Measurements from ENCODE around the gene KIF2A.

DNA sequence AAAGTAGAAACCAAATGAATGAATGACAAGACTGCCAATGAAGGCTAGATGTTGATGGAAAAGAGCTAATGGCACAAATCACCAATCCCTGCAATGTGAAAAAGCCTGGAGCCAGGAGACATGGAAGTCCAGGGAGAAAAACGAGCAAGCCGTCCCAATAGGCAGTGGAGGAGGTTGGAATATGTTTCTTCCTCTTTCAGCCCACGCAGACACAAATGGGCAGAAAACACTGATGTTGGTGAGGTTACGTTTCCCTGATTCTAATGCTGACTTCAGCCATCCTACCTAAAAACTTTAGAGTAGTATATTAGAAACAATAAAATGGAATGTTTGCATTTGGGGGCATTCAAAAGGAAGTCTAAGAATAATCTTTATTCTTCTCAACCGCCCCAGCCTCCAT lies 23.9 kb upstream of the KIF2A start:
- TF ChIP-seq, protein P1, sequence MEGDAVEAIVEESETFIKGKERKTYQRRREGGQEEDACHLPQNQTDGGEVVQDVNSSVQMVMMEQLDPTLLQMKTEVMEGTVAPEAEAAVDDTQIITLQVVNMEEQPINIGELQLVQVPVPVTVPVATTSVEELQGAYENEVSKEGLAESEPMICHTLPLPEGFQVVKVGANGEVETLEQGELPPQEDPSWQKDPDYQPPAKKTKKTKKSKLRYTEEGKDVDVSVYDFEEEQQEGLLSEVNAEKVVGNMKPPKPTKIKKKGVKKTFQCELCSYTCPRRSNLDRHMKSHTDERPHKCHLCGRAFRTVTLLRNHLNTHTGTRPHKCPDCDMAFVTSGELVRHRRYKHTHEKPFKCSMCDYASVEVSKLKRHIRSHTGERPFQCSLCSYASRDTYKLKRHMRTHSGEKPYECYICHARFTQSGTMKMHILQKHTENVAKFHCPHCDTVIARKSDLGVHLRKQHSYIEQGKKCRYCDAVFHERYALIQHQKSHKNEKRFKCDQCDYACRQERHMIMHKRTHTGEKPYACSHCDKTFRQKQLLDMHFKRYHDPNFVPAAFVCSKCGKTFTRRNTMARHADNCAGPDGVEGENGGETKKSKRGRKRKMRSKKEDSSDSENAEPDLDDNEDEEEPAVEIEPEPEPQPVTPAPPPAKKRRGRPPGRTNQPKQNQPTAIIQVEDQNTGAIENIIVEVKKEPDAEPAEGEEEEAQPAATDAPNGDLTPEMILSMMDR (IDR thresholded peaks at IDR 0.05 in 2 of 3, conservative IDR thresholded peaks at IDR 0.05 in 1 of 3; ENCODE audit: borderline replicate concordance in 1 of 3, insufficient read depth in 1 of 3, low read depth in 2 of 3, low read length in 2 of 3): no peak
- TF ChIP-seq YY1 (IDR thresholded peaks at IDR 0.05; ENCODE audit: extremely low read depth, insufficient replicate concordance, low read depth, low read length) (no peak), TCF7L2 (IDR thresholded peaks at IDR 0.05; ENCODE audit: borderline replicate concordance, extremely low read depth, insufficient read depth, insufficient read length) (no peak), ZNF274 (IDR thresholded peaks at IDR 0.05; ENCODE audit: low read depth, low read length) (no peak), POLR2A (IDR thresholded peaks at IDR 0.05; ENCODE audit: borderline replicate concordance, extremely low read depth, insufficient read depth, insufficient read length) (no peak), EZH2 (IDR thresholded peaks at IDR 0.05) (no peak)

All from HCT116 (cell line).